HG03565 (cell line): ENCODE measurements around the gene NRBF2.
"Not testable (repeated sequence)": the region's sequence is repeated elsewhere in the genome, so short reads cannot be mapped to it uniquely, and the experiment has no call there.

ENCODE experiments used
- ATAC-seq: cut with Tn5 transposase; IDR thresholded peaks from one replicate; pipeline ENCODE4 v1.9.1; 2021; ENCODE audit warnings: mild to moderate bottlenecking, moderate library complexity; ENCODE audit not compliant: unreplicated experiment

NRBF2 gene

GRCh38 chr10:63116452-63117072 lies 16.6 kb upstream of the NRBF2 start:
- ATAC-seq, result no peak

DNA sequence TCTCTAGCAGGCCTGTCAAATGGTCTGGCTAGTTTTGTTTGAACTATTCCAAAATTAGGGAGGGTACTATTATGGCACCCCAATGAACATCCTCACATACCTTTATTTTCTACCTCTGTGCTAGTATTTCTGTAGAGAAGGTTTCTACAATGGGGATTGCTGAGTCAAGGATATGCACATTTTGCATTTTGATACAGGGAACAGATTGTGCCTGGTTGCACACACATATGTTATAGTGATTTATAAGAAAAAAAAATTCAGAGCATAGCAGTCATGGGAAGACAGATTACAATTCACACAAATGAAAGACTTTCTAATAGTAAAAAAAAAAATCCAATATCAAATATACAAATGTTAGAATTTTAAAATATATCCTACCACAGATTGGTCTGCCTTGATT lies 14.1 kb upstream of the NRBF2 start:
- no peak for ATAC-seq

GRCh38 chr10:63120554-63120953 lies 12.6 kb upstream of the NRBF2 start:
- no peak for ATAC-seq

DNA sequence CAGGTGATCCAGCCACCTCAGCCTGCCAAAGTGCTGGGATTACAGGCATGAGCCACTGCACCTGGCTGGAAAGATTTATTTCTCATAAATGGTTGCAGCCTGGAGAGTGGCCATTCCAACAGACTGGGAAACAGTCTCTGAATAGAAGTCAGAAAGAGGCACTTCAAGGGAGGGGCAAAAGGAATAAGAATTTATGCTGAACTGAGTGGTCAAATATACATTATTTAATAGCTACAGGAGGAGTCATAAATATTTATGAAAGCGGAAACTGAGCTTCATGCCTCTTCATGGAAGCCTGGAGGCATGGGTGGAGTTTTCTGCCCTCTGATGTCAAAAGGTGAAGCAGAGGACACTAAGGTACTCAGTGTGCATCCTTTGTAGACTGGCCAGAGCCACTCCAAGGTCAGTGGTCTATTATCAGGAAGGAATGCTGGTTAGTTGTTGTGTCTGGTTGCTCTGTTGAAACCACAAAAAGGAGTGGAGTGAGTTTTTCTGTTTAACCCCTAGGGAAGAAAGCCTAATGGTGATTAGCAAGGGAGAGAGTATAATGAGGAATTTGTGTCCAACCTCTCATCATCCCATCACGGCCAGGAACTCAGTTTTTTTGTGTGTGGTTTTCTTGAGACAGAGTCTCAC lies 9.3 kb upstream of the NRBF2 start:
- ATAC-seq, result no peak

- no peak for ATAC-seq
Measured at GRCh38 chr10:63125459-63125858, 7.7 kb upstream of the NRBF2 start.

- no peak for ATAC-seq
Measured at GRCh38 chr10:63128443-63128842, 4.7 kb upstream of the NRBF2 start.

DNA sequence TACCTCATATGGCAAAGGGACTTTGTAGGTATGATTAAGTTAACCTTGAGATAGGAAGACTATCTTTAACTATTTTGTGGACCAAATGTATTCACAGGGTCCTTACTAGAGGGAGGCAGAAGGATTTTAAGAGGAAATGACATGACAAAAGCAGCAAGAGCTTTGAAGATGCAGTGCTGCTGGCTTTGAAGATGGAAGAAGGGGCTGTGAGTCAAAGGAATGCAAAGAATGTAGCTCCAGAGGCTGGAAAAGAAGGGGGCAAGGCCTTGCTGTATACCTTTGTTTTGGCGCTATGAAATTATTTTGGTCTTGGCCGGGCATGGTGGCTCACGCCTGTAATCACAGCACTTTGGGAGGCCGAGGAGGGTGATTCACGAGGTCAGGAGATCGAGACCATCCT lies 3.2 kb upstream of the NRBF2 start:
- no peak for ATAC-seq

GRCh38 chr10:63132651-63133055 lies 475 bp upstream of the NRBF2 start:
- no peak for ATAC-seq

- ATAC-seq, result no peak
Measured at GRCh38 chr10:63133821-63134557, 861 bp downstream of the NRBF2 start.

DNA sequence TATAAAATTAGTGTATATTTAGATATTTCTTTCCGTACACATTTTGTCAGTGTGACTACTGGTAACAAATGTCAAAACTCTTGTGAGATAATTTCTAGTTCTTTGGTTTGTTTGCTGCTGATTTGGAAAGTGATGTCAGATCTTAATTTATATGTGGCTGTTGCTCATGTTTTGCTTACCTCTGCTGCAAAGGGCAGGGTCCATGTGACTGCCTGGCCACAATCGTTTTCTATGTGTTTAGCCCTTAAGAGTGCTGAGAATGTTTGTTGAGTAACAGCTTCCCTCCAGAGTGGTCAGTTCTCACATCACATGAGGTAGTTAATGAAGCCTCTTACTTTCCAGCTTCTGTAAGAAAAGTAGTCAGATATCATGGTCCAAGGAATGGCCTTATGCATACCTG lies 4.2 kb downstream of the NRBF2 start:
- no peak for ATAC-seq

DNA sequence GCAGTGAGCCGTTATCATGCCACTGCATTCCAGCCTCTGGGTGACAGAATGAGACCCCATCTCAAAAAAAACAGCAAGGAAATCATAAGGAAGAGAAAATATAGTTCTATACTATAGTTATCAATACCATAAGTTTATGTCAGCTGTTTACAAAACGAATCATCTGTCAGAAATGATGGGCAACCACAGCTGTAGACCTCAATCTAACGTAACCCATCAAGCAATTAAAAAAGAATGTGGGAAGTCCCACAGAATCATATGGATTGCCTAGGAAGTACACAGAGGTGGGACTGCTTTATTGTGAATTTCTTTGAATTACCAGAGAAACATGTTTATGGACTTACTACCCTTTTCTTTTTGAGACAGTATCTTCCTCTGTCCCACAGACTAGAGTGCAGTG lies 6.9 kb downstream of the NRBF2 start:
- ATAC-seq, result no peak

DNA sequence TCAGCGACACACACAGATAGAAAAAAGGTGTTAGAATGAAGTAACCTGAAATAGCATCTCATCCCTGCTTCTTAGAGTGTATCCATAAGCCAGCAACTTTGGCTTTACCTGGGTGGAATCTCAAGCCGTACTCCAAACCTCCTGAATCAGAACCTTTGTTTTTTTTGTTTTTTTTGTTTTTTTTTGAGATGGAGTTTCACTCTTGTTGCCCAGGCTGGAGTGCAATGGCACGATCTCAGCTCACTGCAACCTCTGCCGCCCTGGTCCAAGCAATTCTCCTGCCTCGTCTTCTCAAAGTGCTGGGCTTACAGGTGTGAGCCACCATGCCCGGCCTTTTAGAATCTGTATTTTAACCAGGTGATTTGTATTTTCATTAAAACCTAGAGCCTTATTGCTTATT lies 9.0 kb downstream of the NRBF2 start:
- no peak for ATAC-seq

- no peak for ATAC-seq
Measured at GRCh38 chr10:63143987-63144386, 10.9 kb downstream of the NRBF2 start.

- peak; percentile 56 for ATAC-seq
Measured at GRCh38 chr10:63145782-63146181, 12.7 kb downstream of the NRBF2 start.

DNA sequence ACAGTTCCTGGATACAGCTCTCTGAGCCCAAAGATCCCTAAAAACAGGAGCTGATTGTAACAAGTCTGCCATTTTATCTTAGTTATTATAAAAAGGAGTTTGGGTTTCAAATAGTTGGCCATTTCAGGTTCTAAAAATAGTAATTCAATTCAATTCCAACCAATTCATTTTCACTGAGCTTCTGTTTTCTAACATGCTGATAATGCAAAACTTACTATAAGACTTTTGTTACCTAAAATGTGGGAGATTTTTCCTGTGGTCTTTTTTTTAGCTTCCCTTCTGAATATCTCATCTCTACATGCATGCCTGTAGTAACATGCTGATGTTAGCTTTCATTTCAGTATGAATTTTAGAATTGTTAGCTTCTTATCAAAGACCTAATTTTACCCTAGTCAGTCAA lies 13.4 kb downstream of the NRBF2 start:
- no peak for ATAC-seq

DNA sequence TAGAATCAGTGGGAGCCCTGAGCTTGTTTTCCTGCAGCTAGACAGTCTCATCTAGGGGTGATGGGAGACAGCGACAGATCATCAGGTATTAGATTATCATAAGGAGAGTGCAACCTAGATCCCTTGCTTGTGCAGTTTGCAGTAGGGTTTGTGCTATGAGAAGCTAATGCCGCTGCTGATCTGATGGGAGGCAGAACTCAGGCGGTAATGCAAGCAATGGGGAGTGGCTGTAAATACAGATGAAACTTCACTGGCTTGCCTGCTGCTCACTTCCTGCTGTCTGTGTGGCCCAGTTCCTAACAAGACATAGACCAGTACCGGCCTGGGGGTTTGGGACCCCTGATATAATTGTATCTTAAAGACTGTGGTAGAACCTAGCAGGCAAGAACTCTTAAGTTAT lies 17.6 kb downstream of the NRBF2 start:
- ATAC-seq, result no peak

GRCh38 chr10:63153868-63154545 lies 20.9 kb downstream of the NRBF2 start:
- not testable (repeated sequence) for ATAC-seq

GRCh38 chr10:63154546-63155387 lies 21.6 kb downstream of the NRBF2 start:
- ATAC-seq, result no peak

DNA sequence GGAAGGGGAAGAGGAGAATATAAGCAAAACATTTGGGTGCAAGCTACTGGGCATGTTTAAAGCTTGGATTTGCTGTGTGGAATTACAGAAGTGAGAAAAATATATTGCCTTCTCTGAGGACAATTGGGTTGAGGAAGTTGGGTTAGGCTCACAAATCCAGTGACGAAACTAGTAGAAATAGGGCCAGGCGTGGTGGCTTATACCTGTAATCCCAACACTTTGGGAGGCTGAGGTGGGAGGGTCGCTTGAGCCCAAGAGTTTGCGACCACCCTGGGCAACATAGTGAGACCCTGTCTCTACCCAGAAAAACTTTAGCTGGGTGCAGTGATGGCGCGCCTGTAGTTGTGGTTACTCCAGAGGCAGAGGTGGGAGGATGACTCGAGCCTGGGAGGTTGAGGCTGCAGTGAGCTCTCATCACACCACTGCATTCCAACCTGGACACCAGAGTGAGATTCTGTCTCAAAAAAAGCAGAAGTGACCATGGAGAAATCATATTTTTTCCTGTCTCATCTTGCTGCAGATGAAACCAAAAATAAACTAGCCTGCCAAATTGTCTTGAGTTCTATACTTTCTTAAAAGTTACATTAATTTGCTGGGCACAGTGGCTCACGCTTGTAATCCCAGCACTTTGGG lies 22.4 kb downstream of the NRBF2 start:
- no peak for ATAC-seq

- ATAC-seq, result no peak
Measured at GRCh38 chr10:63156236-63156635, 23.1 kb downstream of the NRBF2 start.
